Calu3 (cell line): ENCODE results near the gene GLP2R. TPM values are rescaled to one million over a fixed set of nuclear protein-coding genes. Genes with fewer than 3 reads are reported as not detected.

Experiments
- BruUV-seq: library from RNA; stranded (reverse); fragments of 400-500 nt; replicated peaks from 2 replicates; lab custom pipeline; 2021; lab: Mats Ljungman, UMichigan
- CTCF ChIA-PET: fragments of 300-600 bp; sonication (Branson Sonifier 250); formaldehyde crosslinking; loops from one replicate; lab custom pipeline; 2022; ENCODE audit warnings: antibody characterized with exemption; lab: Charles Lee
- DNase-seq: peaks from one replicate; pipeline ENCODE4 v3.0.0; 2022
- H3K27ac Mint-ChIP-seq: one replicate; pipeline ENCODE4 v1.8.0; 2022; ENCODE audit warnings: mixed read lengths; ENCODE audit not compliant: unreplicated experiment
- H3K27me3 Mint-ChIP-seq: one replicate; pipeline ENCODE4 v1.8.0; 2022; ENCODE audit warnings: mixed read lengths; ENCODE audit not compliant: unreplicated experiment
- H3K36me3 Mint-ChIP-seq: one replicate; pipeline ENCODE4 v1.8.0; 2022; ENCODE audit warnings: mild to moderate bottlenecking, moderate library complexity, mixed read lengths; ENCODE audit not compliant: insufficient read depth, unreplicated experiment
- H3K4me1 Mint-ChIP-seq: one replicate; pipeline ENCODE4 v1.8.0; 2022; ENCODE audit warnings: mild to moderate bottlenecking, low read depth, mixed read lengths; ENCODE audit not compliant: unreplicated experiment
- H3K4me3 Mint-ChIP-seq: one replicate; pipeline ENCODE4 v1.8.0; 2022; ENCODE audit warnings: mild to moderate bottlenecking, low read depth, moderate library complexity, mixed read lengths; ENCODE audit not compliant: unreplicated experiment
- H3K9me3 Mint-ChIP-seq: one replicate; pipeline ENCODE4 v1.8.0; 2022; ENCODE audit warnings: low read depth, mixed read lengths; ENCODE audit not compliant: unreplicated experiment
- intact Hi-C: fragments of 100-400 bp; cut with micrococcal nuclease; formaldehyde crosslinking; loops from one replicate; pipeline ENCODE4 v1.10.0; 2022; ENCODE audit not compliant: unreplicated experiment
- total RNA-seq: library from RNA; stranded (reverse); gene quantifications from 2 replicates; pipeline ENCODE4 v1.2.3, GENCODE V29; 2022
- TF ChIP-seq, protein P1 (sequence below): fragments of 200-600 bp; IDR thresholded peaks from one replicate; pipeline ENCODE4 v1.8.0; 2022; ENCODE audit warnings: antibody characterized with exemption; ENCODE audit not compliant: unreplicated experiment

Gene GLP2R
- total RNA-seq, 1 experiment from 2014 or later, result 0.59 TPM

DNA sequence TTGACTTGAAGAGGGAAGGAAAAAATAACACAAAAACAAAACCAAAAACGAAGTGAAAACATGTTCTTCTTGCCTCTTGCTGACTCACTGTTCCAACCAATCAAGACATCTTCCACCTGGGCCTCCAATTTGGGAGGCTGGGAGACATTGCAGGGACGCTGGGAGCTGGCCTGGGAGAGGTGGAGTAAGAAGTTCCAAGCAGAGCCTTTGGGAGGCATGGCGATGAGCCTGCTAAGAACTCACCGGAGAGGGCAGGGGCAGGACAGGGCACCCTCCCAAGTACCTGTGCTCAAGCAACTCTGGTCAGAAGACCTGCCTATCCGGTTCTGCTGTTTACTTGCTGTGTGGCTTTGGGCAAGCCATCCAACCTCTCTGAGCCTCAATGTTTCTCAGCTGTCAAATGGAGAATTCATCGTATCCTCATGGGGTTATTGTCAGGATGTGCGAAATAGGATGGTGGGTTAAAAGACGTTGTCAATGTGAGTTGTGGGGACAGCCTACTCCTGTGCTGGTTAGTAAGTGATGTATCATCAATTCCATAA, 856 bp upstream of the GLP2R start:
- no peak for DNase-seq
- Mint-ChIP-seq H3K4me1 (peaks cover 8% of the 10 kb centered on the region), H3K27ac (no peak overlapping the region), H3K9me3 (no peaks in the 10 kb centered on the region), H3K4me3 (no peak overlapping the region), H3K27me3 (no peaks in the 10 kb centered on the region), H3K36me3 (no peaks in the 10 kb centered on the region)
- CTCF ChIA-PET, result no interaction called here
- TF ChIP-seq, protein P1, sequence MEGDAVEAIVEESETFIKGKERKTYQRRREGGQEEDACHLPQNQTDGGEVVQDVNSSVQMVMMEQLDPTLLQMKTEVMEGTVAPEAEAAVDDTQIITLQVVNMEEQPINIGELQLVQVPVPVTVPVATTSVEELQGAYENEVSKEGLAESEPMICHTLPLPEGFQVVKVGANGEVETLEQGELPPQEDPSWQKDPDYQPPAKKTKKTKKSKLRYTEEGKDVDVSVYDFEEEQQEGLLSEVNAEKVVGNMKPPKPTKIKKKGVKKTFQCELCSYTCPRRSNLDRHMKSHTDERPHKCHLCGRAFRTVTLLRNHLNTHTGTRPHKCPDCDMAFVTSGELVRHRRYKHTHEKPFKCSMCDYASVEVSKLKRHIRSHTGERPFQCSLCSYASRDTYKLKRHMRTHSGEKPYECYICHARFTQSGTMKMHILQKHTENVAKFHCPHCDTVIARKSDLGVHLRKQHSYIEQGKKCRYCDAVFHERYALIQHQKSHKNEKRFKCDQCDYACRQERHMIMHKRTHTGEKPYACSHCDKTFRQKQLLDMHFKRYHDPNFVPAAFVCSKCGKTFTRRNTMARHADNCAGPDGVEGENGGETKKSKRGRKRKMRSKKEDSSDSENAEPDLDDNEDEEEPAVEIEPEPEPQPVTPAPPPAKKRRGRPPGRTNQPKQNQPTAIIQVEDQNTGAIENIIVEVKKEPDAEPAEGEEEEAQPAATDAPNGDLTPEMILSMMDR, result no peak
- intact Hi-C loops, result loop anchor here (5.0 kb wide), 1 partner anchor 62 kb away; no protein-coding TSS in a partner anchor
- BruUV-seq, result no TSS peak

DNA sequence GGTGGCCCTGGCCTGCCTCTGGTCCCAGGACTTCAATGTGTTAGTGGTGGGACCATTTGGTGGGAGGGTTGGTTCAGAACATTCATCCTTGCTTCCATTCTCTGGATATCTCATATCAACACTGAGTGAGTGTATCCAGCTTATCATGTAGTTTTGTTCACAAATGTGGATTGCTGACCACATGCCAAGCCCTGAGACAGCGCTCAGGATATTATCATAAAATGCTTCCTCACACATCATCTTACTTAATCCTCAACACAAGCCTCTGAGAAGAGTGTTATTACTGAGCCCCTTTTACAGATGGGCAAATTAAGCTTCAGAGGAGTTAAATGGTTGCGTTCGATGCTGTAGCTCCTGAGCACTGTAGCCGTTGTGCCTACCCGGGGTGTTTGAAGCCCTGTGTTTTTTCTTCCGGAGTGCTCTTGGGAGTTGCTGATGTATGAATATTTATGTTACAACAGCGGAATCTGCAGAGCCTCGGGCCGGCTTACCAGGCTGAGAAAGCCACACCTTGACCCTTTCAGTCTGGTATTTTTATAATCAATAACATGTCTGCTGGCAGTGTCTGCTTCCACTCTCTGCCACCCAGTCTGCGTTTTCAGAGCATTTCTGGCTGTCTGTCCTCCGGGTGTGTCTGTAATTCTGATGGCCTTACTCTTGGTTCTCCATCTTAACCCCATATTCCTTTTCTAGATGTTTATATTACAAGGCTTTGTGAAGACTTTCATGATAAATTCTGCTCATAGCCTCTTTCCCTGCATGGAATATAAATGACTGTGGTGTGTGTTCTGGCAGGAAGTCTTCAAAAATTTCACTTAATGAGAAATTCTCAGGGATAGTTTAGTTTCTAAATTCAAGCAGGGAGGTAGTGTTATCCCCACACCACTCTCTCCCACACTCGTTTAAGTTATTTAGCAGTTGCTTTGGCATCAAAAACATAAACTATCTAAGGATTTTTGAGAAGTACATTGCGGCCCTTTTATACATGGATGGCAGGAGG, 2.9 kb downstream of the GLP2R start:
- H3K9me3 Mint-ChIP-seq, result no peaks in the 10 kb centered on the region
- no peaks in the 10 kb centered on the region for H3K36me3 Mint-ChIP-seq
- H3K4me1 Mint-ChIP-seq, result peaks cover 8% of the 10 kb centered on the region
- no peaks in the 10 kb centered on the region for H3K27me3 Mint-ChIP-seq
- H3K27ac Mint-ChIP-seq, result no peak overlapping the region
- BruUV-seq, result TSS peak; percentile 95
- intact Hi-C loops, result loop anchor here (1.0 to 5.0 kb wide), 2 partner anchors 8 to 59 kb away; no protein-coding TSS in a partner anchor
- no peak overlapping the region for H3K4me3 Mint-ChIP-seq
- TF ChIP-seq, protein P1, result no peak
- CTCF ChIA-PET, result interaction anchor here (0.6 kb wide), 1 partner anchor 98 kb away, joined by 3 read pairs; no protein-coding TSS in a partner anchor
- DNase-seq, result peak; percentile 40

DNA sequence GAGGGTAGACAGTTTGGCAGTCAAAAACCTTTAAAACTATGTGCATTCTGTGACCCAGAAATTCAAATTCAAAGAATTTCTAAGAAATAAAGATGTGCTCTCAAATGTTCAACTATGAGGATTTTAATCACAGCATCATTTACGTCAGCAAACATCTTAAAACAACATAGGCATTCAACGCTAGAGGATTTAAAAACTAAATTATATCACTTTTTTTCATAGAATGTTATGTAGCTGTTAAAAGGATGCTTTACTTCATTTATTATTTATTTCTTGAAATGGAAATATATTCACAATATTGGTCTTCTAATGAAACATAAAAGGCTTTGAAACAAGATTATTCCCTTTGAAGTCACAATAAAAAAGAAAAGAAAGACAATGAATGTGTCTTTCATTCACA, 3.6 kb downstream of the GLP2R start:
- Mint-ChIP-seq H3K4me3 (no peak overlapping the region), H3K27me3 (no peaks in the 10 kb centered on the region), H3K4me1 (peaks cover 8% of the 10 kb centered on the region), H3K27ac (no peak overlapping the region), H3K9me3 (no peaks in the 10 kb centered on the region), H3K36me3 (no peaks in the 10 kb centered on the region)
- DNase-seq, result no peak
- BruUV-seq, result no TSS peak
- intact Hi-C loops, result loop anchor here (5.0 kb wide), 1 partner anchor 58 kb away; no protein-coding TSS in a partner anchor
- CTCF ChIA-PET, result no interaction called here
- TF ChIP-seq, protein P1, result no peak

DNA sequence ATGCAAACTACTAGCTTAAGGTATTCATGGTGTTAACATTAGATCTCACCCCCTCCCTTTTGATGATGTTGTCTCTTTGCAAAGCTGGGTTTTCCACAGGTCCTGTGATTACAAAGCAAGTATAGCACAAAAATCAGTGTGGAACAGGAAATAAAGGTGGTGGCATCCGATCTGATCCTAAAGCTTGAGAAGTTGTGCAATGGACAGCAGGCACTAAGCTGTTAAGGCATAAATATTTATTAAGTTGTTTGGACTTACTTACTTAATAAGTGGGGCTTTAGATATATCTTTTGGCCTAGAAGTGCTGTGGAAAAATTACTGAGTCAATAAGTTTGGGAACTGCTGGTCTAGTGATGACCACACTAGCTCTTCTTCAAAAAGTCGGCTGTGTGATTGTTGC, 5.0 kb downstream of the GLP2R start:
- Mint-ChIP-seq H3K36me3 (no peaks in the 10 kb centered on the region), H3K27me3 (no peaks in the 10 kb centered on the region), H3K9me3 (no peaks in the 10 kb centered on the region), H3K27ac (no peak overlapping the region), H3K4me3 (no peak overlapping the region), H3K4me1 (peaks cover 8% of the 10 kb centered on the region)
- DNase-seq, result no peak
- BruUV-seq, result no TSS peak
- CTCF ChIA-PET, result no interaction called here
- intact Hi-C loops, result no loop called here
- TF ChIP-seq, protein P1, result no peak
